DMS79 (cell line): ENCODE measurements around the gene PIPOX.

Experiments used
- DNase-seq: peaks from one replicate; lab custom pipeline; 2025; lab: John Stamatoyannopoulos, UW

Gene PIPOX

DNA sequence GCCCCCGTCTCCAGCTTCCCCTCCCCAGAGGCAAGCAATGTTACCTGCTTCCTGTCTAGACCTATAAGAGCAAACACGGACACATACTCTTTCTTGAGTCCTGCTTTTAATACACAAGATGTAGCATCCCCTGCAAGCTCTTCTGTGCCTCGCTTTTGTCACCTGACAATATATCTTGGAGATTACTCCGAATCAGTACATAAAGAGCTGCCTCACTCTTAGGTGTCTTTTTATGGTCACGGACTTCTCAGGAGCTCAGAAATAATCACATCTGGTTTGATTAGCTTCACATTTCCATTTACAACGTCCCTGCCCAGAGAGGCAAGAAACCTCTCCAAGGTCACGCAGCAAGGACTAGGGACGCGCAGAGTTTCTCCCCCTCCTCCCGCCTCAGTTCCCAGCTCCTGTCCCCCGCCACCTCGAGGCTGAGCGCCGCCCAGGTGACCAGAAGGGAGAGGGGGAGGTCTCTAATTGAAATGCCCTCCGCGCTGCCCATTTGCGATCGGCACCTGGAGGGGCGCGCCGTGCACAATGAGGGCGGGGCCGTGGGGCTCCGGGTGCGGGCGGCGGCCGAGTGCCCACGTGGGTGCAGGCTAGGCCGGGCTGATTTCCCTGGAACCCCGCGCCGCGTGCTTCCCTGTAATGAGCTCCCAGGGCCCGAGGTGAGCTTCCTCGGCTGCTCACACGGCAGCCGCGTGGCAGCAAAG is 23.3 kb upstream of the PIPOX start:
- DNase-seq = no peak

DNA sequence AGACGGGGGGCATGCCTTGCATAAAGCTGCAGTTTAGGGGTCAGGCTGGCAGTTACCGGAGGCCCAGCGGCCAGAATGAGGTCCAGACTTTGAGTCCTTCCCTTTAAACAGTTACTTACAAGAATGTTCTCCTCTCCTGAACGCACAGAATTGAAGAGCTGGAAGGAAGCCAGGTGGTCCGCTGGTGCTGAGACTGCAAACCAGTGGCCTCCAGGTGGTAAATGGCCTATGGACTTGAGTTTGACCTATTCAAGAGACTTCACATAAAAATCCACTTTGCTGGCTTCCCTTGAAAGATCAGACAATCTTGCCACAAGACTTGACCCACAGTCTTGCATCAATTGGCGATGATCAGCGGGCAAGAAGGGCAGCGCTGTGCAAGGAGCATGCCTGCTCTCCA is 22.4 kb upstream of the PIPOX start:
- DNase-seq = no peak

DNA sequence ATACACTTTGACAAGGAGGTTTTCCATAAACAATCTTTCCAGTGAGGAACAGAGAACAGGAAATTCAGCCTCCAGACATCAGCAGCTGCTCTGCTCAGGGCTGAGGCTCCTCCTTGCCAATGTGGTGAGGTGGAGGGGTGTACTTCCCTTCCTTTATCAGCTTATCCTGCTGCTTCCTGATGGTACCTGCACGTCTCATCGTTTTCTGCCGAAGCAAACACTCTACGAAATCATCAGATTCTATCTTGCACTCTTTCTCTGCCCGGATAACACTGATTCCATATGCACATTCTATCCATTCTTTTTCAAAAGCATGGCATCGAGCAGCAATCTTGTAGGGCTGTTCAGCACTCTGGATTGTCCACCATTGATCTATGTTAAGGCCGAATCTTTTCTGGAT is 21.7 kb upstream of the PIPOX start:
- no peak for DNase-seq

DNA sequence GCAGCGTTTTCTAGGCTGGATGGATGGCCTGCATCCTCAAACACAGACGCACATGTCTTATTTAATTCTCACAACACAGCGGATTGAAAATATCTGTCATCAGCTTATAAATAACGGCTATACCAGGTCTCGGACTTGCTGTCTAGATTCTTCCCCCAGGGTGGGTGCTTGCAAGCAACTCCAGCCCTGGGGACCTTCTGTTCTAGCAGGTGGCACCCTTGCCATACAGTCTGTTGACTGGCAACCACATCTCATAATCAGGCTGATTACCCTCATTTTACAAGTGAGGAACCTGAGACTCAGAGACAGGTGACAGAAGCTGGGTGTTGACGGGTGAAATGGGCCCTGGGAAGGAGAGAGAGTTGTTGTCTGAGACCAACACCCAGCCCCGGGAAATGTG is 20.9 kb upstream of the PIPOX start:
- DNase-seq = no peak

DNA sequence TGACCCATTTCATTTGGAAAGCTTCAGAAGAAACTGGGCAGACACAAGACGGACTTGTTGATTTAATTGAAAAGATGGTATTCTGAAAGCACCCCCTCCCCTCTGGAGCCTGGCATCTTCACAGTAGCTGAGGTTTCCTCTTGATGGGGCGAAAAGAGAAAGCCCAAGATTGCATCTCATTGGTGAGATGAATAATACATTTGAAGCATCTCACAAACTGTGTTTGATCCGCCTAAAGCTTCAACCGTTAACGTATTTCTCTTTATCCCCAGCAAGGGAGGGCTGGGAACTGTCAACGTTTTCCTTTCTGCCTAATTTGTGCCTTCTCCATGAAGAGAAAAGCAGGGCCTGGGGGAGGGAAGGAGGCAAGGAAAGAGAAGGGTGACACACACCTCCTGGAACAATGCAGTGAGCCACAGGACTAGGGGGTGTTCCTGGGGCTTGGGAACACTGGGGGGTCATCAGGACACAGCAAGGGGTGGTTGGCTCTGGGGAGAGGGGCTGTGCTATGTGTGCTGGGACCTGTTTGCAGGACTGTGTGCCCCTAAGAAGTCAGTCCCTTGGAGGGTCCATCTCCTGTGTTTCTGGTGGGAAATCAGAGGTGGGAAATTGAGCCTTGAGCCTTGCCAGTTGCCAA is 18.5 kb upstream of the PIPOX start:
- DNase-seq = no peak

DNA sequence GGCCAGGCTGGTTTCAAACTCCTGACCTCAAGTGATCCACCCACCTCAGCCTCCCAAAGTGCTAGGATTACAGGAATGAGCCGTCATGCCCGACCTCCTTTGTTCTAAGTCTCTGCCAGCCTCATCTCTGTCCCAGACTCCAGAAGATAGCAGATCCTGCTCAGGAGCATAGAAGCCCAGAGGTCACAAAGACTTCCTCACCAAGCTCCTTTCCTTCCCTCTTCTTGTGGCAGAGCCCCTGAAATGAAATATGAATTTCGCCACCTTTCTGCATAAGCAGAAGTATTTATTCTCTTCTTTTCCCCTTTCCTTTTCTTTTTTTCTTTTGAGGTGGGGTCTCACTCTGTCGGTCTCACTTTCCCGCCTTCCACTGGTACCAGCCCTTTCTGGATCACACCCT is 11.5 kb upstream of the PIPOX start:
- no peak for DNase-seq

DNA sequence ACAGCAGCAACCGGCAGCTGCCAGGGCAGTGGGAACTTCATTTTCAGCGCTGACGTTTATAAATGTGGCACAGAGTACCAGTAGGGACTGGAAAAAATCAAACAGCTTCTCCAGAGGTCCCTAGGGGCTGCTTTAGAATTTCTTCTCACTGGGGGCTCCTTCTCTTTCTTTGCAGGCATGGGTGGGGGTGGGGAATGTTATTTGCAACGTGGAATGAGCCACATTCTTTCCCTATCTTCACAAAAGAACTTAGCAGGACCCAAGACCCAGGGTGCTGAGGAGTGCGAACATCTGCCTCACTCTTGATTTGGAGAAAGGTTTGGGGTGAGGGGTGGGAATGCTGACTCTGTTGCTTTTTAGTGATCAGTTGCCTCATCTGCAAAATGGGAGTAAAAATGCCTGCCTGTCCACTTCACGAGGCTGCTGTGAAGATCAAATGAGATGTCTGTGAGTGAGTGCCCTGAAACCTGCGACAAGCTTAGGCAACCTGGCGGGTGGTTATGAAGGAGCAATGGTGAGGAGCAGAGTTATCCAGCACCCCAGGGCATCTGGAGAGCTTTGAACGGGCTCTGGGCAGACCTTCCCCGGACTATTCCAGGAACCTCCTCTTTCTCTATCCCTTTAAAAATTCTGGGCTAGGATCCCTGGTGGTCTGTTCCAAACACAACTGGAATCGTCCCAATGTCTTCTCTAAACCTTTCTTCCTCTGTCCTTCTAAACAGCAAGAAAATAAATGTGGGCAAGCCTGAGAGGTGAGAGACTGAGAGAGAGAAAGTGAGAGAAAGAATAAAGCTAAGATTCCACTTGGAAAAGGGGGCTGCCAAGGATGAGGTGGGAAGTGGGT is 10.7 kb upstream of the PIPOX start:
- no peak for DNase-seq

DNA sequence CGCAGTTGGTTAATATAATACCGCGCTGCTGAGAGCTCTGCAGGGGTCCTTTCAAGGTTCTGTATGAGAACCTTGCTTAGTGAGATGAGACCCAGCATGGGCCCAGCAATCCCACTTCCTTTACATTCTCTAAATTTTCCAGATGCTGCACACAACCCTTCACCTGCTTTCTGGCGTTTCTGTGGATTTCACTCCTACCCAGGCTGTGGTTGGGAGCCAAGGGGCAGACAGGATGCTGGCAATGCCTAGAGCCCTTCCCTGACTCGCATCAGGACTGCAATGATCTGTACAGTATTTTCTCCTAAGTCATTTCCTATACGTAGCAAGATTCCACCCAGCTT is 10.1 kb upstream of the PIPOX start:
- no peak for DNase-seq

DNA sequence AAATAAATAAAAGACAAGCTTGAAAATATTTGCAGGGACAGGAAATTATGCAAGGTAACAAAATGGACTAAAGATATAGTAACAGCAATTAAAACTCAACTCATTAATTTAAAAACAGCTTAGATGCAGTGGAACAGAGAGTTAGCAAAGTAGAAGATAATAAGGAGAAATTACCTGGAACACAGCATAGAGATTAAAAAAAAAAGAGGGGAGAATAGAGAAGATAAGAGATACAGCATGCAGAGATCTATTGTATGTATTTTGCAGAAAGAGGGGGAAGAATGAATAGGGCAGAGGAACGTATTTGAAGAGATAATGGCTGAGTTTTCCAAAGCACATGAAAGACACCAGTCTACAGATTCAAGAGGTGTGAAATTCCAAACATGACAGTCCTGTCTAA is 8.4 kb upstream of the PIPOX start:
- DNase-seq = no peak

DNA sequence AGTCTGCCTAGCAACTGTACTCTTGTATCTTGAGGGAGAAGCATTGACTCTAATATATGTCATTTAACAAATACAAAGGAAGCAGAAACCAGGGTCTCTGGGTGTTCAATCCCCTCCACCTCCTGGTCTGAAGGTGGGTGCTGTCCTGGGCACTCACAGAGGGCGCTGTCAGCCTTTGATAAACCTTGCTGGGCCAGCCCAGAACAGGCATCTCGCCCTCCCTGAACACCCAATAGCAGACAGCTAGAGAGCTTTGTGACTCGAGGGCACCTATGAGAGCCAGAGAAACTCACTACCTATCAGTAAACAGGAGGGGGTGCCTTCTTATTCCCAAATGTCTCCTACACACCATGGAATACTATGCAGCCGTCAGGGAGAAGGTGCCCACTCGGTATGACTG is 6.4 kb upstream of the PIPOX start:
- no peak for DNase-seq

DNA sequence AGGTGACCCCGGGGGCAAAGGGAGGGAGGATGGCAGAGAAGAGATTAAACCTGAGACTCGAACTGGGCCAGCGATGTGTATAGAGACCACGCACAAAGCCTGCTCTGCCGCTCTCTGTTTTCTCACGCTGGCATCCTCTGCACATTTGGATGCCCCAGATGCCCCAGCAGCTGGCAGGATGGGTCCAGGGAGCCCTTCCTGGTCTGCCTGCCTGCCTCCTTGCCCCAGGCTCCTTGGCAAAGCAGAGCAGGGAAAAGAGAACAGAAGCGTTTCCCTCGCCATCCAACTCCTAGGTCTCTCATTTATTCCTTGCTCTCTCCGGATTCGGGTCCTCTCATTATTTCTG is 5.2 kb upstream of the PIPOX start:
- DNase-seq = no peak

DNA sequence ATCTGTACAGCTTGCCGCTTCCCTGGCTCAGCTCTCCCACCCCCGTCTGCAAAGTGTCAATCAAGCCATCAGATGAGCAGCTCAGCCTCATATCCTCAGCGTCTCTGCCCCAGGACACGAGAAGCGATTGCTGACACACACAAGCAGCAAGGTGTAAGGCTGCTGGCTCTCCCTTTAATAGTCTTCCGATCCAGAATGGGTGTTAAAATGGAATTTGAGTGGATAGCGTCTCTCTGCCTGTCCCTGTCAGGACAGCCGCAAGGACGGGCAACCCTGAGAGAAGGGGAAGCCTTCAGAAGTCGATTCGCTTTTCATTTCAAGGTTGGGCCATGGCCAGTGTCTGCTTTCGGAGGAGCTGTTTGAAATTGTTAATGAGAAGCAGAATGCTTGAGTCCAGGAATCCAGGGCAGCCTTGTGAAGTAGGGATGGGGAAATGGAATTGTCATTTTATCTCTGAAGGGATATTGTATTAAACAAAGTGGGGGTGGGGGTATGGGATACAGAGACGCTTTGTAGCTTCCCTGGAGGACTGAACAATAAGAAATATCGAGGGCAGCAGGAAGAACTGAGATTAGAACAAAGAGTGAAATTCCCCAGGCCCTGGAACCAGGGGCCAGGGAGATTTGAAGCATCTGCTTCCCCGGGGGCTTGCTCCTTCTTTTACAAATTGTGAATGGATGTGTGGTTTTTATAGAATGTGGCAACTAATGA is 4.7 kb upstream of the PIPOX start:
- no peak for DNase-seq

DNA sequence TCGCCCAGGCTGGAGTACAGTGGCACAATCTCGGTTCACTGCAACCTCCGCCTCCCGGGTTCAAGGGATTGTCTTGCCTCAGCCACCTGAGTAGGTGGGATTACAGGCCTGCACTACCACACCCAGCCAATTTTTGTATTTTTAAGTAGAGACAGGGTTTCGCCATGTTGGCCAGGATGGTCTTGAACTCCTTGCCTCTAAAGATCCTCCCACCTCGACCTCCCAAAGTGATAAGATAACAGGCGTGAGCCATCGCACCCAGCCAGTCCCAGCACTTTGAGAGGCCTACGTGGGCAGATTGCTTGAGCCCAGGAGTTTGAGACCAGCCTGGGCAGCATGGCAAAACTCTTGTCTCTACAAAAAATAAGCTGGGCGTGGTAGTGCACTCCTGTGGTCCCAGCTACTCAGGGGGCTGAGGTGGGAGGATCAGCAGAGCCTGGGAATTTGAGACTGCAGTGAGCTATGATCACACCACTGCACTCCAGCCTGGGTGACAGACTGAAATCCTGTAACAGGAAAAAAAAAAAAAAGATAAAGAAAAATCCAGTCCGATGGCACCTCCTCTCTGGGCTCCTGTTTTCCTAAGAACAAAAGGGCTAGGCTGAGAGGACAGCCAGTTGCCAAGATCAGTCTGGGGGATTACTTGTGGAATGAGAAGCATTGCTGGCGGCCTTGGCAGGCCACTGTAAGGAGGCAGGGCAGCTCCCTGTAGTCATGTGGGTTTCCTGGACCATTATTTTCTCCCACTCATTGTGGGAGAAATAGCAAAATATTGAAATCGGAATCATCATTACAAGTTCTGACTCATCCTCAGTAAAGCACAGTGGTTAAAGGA is 3.0 kb upstream of the PIPOX start:
- no peak for DNase-seq

DNA sequence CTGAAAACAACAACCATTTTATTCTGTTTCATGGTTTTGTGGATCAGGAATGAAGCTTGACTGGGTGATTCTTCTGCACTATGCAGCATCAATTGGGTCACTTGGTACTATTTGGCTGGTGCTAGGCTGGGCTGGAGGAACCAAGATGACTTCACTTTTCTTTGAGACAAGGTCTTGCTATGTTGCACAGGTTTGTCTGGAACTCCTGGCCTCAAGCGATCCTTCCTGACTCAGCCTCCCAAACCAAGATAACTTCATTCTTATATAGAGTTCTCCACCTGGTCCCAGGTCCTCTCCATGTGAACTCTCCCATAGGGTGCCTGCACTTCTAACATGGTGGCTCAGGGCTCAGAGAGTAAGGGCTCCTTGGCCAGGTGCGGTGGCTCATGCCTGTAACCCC is 1.9 kb upstream of the PIPOX start:
- no peak for DNase-seq

DNA sequence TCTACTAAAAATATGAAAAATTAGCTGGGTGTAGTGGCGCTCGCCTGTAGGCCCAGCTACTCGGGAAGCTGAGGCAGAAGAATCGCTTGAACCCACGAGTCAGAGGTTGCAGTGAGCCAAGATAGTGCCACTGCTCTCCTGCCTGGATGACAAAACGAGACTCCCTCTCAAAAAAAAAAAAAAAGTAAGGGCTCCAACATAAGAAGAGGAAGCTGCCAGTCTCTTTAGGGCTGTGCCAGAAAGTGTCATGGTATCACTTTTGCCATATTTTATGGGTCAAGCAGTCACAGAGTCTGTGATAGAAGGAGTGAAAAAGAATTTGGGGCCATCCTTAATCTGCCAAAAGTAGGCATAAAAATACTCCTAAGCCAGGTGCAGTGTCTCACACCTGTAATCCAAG is 1.4 kb upstream of the PIPOX start:
- no peak for DNase-seq

DNA sequence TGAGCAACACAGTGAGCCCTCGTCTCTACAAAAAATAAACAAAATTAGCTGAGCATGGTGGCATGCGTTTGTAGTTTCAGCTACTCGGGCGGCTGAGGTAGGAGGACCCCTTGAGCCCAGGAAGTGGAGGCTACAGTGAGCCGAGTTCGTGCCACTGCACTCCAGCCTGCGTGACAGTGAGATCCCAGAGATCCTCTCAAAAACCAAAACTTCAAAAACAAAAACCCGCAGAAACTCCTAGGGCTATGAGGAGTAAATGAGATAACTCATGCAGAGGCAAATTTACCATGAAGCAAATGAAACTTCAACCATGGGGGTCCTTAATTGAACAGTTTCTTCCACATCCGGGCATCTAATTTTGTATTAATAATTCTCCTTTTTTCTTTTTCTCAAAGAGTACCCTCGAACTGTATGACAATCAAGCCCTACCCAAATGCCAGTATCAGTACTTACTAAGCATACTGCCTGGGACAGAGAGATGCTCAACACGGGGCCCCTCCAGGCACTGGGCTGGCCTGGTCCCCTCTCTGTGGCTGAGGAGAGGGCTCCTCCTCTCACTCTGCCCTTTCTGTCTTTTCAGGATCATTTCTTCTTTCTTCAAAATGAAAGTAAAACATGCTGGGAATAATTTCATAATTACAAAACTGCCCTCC is 789 bp upstream of the PIPOX start:
- DNase-seq = no peak

DNA sequence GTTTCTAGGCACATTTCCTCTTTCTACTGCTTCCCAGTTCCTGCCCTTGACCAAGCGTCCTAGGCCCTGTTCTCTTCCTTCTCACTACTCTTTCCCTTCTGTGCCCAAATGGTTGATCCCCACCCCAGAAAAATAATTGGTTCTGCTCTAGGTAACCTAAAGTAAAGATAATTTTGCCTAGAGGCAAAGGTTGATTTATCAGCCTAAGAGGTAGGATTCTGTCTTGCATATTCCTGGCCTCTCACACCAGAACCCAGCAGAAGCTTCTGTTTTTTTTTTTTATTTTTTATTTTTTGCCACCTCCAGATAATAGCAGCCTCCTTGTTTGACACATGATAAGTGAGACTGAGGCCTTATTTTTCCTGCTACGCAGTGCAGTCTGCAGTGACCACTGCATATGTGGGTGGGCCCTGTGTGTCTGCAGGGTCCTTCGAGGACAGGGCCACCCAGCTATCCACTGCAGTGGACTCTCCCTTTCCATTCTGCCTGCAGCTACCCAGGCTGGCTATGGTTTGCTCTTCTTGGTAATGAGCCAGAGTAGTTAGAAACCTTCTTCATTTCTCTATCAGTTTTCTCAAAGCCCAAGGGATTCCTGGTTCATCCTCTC is 701 bp downstream of the PIPOX start:
- DNase-seq = no peak

DNA sequence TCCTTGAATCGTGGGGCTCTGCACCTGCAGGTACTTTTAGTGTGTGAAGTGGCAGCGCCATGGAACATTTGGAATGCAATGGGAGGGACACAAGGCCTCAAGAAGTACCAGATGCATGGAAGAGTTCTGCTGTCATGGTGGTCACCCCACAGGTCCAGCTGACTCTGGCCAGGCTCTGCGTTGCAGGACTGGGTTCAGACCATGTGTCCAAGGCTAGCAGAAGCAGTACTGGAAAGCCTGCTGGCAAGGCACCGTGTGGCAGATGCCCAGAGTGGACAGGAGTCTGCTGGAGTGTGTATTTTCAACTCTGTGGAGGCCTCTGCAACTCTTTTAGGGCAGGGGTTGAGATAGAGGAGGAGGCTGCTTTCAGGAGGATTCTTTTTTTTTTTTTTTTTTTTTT is 2.1 kb downstream of the PIPOX start:
- no peak for DNase-seq

DNA sequence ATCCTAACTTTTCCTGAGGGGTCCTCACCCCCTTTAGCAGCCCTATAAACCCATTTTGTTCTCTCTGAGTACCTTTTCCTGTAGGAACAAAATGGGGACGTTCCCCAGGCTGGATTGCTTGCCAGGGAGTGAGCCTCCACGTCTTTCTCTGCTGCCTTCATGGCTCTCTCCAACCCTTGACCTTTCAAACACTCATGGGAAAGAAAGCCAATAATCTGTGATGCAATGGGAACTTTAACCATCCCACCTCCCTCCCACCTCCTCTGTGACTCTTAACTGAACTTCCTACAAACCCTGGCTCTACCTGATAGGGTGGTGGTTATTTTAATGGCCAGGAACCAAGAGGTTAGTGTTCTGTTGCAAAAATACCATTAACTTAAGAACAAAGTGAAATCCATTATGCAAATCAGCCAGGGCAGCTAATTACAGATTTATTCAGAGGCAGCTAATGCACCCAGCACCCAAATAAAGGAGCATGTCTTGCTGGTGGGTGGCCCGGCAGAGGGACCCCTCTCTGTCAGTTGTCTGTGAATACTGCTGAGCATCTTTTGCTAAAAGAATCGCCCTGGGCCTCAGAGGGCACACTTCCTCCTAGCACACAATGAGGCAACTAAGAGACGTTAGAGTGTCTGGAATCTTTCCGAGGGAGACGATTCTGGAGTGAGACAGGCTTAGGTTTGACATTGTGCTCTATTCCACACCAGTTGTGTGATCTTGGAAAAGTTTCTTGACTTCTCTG is 3.0 kb downstream of the PIPOX start:
- no peak for DNase-seq

DNA sequence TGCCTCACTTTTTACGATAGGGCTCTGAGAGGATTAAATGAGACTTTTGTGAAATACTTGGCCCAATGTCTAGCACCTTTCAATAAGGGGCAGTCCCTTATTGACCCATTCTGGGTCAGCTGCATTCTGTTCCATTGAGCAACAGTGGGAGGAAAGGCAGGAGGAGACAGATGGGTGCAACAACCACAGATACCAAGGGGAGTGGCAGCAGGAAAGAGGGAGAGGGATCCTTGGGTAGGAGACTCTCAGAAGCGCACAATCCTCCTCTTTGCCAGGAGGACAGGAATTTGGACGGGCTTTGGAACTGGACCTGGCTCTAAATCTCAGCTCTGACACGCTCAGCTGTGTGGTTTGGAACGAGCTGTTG is 3.5 kb downstream of the PIPOX start:
- no peak for DNase-seq
